Measurements from ENCODE around the gene BNIP5. TPM values are rescaled to one million over a fixed set of nuclear protein-coding genes. Genes with fewer than 3 reads are reported as not detected.

The BNIP5 gene
- total and polyA plus RNA-seq, 2 of the 13 experiments (the other 11 are each of a cell fraction or from before 2014, with no cell fraction given), result not detected

DNA sequence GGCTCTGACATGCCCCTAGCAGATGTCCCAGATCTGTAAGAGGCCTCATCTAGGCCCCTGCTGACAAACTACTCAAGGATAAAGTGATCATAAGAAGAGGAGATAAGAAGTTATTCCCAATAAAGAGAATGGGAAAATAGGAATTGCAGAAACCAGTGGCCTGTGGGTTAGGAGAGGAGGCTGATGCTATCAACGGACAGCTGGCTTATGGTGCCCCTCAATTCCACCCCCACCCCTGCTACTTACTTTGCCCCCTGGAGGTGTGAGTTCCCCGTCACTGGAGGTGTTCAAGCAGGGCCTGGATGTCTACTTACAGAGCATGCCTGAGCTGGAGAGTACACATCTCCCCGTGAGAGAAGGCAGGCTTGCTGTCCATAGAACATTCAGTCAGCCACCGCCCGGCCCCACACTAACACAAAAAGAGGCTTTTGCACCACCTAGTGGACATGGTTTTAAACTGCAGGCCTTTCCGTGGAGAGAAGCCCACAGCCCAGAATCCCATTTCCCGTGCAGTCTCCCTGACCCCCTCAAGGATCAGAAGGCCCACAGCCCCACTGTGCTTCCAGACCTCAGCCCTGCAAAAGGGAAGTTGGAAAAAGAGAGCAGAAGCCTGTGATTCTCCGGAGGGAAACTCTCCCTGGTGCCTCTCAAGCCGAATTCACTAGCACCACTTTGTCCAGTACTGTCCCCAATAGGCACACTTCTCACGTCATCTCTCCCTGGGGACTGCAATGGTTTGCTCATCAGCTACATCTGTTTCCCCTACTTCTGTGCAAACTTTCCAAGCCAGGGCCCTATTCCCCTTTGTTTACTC is 23.8 kb upstream of the BNIP5 start (continued):
- TF ChIP-seq, protein P1, sequence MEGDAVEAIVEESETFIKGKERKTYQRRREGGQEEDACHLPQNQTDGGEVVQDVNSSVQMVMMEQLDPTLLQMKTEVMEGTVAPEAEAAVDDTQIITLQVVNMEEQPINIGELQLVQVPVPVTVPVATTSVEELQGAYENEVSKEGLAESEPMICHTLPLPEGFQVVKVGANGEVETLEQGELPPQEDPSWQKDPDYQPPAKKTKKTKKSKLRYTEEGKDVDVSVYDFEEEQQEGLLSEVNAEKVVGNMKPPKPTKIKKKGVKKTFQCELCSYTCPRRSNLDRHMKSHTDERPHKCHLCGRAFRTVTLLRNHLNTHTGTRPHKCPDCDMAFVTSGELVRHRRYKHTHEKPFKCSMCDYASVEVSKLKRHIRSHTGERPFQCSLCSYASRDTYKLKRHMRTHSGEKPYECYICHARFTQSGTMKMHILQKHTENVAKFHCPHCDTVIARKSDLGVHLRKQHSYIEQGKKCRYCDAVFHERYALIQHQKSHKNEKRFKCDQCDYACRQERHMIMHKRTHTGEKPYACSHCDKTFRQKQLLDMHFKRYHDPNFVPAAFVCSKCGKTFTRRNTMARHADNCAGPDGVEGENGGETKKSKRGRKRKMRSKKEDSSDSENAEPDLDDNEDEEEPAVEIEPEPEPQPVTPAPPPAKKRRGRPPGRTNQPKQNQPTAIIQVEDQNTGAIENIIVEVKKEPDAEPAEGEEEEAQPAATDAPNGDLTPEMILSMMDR (CRISPR knock-in tag; IDR thresholded peaks at IDR 0.05), result peak; percentile 97
- TF ChIP-seq SALL2 (CRISPR knock-in tag; IDR thresholded peaks at IDR 0.05), result 0 out of 2 replicates have a peak, but pooled peaks have one; percentile 54
- TF ChIP-seq, protein P2, sequence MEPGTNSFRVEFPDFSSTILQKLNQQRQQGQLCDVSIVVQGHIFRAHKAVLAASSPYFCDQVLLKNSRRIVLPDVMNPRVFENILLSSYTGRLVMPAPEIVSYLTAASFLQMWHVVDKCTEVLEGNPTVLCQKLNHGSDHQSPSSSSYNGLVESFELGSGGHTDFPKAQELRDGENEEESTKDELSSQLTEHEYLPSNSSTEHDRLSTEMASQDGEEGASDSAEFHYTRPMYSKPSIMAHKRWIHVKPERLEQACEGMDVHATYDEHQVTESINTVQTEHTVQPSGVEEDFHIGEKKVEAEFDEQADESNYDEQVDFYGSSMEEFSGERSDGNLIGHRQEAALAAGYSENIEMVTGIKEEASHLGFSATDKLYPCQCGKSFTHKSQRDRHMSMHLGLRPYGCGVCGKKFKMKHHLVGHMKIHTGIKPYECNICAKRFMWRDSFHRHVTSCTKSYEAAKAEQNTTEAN (CRISPR knock-in tag; conservative IDR thresholded peaks at IDR 0.05), result peak; percentile 35; the same call in 1 of the 2 replicates
- TF ChIP-seq RXRB (CRISPR knock-in tag; IDR thresholded peaks at IDR 0.05; ENCODE audit: borderline replicate concordance), result peak; percentile 30; the same call in 1 of the 2 replicates
- TF ChIP-seq ZNF121 (CRISPR knock-in tag; IDR thresholded peaks at IDR 0.05), result no peak
- TF ChIP-seq RFX3 (CRISPR knock-in tag; IDR thresholded peaks at IDR 0.05), result no peak
- 0 out of 2 replicates have a peak, but pooled peaks have one; percentile 32 for TF ChIP-seq FOXC1 (CRISPR knock-in tag; IDR thresholded peaks at IDR 0.05; ENCODE audit: borderline replicate concordance)
- no peak for TF ChIP-seq MLLT10 (CRISPR knock-in tag; IDR thresholded peaks at IDR 0.05)
- TF ChIP-seq THAP9 (CRISPR knock-in tag; IDR thresholded peaks at IDR 0.05; ENCODE audit: borderline replicate concordance), result 0 out of 2 replicates have a peak, but pooled peaks have one; percentile 17
- TF ChIP-seq KLF11 (CRISPR knock-in tag; IDR thresholded peaks at IDR 0.05), result no peak
- TF ChIP-seq, protein P3, sequence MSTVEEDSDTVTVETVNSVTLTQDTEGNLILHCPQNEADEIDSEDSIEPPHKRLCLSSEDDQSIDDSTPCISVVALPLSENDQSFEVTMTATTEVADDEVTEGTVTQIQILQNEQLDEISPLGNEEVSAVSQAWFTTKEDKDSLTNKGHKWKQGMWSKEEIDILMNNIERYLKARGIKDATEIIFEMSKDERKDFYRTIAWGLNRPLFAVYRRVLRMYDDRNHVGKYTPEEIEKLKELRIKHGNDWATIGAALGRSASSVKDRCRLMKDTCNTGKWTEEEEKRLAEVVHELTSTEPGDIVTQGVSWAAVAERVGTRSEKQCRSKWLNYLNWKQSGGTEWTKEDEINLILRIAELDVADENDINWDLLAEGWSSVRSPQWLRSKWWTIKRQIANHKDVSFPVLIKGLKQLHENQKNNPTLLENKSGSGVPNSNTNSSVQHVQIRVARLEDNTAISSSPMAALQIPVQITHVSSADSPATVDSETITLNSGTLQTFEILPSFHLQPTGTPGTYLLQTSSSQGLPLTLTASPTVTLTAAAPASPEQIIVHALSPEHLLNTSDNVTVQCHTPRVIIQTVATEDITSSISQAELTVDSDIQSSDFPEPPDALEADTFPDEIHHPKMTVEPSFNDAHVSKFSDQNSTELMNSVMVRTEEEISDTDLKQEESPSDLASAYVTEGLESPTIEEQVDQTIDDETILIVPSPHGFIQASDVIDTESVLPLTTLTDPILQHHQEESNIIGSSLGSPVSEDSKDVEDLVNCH (CRISPR knock-in tag; IDR thresholded peaks at IDR 0.05), result no peak
- TF ChIP-seq TFAP4 (IDR thresholded peaks at IDR 0.05; ENCODE audit: borderline replicate concordance, low read depth), result no peak
- TF ChIP-seq U2AF1 (optimal IDR thresholded peaks at IDR 0.05; ENCODE audit: low read depth, low read length), result no peak
- 0 out of 2 replicates have a peak, but pooled peaks have one; percentile 10 for TF ChIP-seq ZBTB42 (CRISPR knock-in tag; IDR thresholded peaks at IDR 0.05)
- TF ChIP-seq, protein P4, sequence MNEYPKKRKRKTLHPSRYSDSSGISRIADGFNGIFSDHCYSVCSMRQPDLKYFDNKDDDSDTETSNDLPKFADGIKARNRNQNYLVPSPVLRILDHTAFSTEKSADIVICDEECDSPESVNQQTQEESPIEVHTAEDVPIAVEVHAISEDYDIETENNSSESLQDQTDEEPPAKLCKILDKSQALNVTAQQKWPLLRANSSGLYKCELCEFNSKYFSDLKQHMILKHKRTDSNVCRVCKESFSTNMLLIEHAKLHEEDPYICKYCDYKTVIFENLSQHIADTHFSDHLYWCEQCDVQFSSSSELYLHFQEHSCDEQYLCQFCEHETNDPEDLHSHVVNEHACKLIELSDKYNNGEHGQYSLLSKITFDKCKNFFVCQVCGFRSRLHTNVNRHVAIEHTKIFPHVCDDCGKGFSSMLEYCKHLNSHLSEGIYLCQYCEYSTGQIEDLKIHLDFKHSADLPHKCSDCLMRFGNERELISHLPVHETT (CRISPR knock-in tag; conservative IDR thresholded peaks at IDR 0.05), result no peak
- peak; percentile 29; the same call in 1 of the 2 replicates for TF ChIP-seq IKZF5 (CRISPR knock-in tag; IDR thresholded peaks at IDR 0.05)

Data from HepG2 (cell line).